Gastroesophageal sphincter (tissue), 4 donors: ENCODE measurements around the gene ST8SIA5. TPM values are rescaled to one million over a fixed set of nuclear protein-coding genes. Genes with fewer than 3 reads are reported as not detected.

ENCODE experiments used
- ATAC-seq: fragments of 150-250 bp; one replicate; pipeline ENCODE4 v1.9.1; 2016; ENCODE audit warnings: mild to moderate bottlenecking, moderate library complexity
- H3K27ac ChIP-seq, 4 donors: fragments of 200-600 bp; sonication (generic) in 3 of 4; 1 replicate in 3 of 4; 2 replicates in 1 of 4; pipeline ENCODE4 v1.5.1; 2016 to 2019
- H3K27me3 ChIP-seq: fragments of 200-600 bp; sonication (generic); one replicate; pipeline ENCODE4 v1.5.1; 2019
- H3K36me3 ChIP-seq, 2 donors: fragments of 200-600 bp; sonication (generic); one replicate each; pipeline ENCODE4 v1.5.1; 2019; ENCODE audit warnings: control low read depth in 1 of 2
- H3K4me1 ChIP-seq, 3 donors: fragments of 200-600 bp; sonication (generic); 1 replicate in 2 of 3; 2 replicates in 1 of 3; pipeline ENCODE4 v1.5.1; 2016 to 2019; ENCODE audit warnings: control low read depth in 2 of 3
- H3K4me3 ChIP-seq, 2 donors: fragments of 200-600 bp; sonication (generic); one replicate each; pipeline ENCODE4 v1.5.1; 2019; ENCODE audit warnings: mild to moderate bottlenecking in 1 of 2, moderate library complexity in 1 of 2
- H3K9me3 ChIP-seq, 3 donors: fragments of 200-600 bp; sonication (generic); one replicate each; pipeline ENCODE4 v1.5.1; 2017 to 2019; ENCODE audit warnings: control low read depth in 2 of 3
- EP300 ChIP-seq: sonication (generic); formaldehyde crosslinking; IDR thresholded peaks from one replicate; pipeline ENCODE4 v1.6.1; 2017; ENCODE audit warnings: antibody characterized with exemption, mild to moderate bottlenecking
- POLR2A ChIP-seq, 2 donors: fragments of 450-650 bp; IDR thresholded peaks; one replicate each; pipeline ENCODE4 v1.6.1; 2017; ENCODE audit warnings: antibody characterized with exemption in 2 of 2, mild to moderate bottlenecking in 2 of 2, moderate library complexity in 1 of 2
- POLR2AphosphoS5 ChIP-seq: sonication (generic); formaldehyde crosslinking; IDR thresholded peaks from one replicate; pipeline ENCODE4 v1.6.1; 2017; ENCODE audit warnings: antibody characterized with exemption
- WGBS, 2 donors: methylation state at CpG; one replicate each; pipeline ENCODE4 v1.1.5; 2018; ENCODE audit warnings: low coverage in 1 of 2; 5-methylcytosine and 5-hydroxymethylcytosine counted together
- total RNA-seq, 4 donors: library from RNA; depleted of rRNA; stranded (reverse); fragments of >200 nt; gene quantifications; one replicate each; pipeline ENCODE4 v1.1.0, GENCODE V29; 2016
- TF ChIP-seq, protein P1 (sequence below), 4 experiments: fragments of 200-600 bp in 2 of 4; fragments of 450-650 bp in 2 of 4; sonication (generic) in 1 of 4; IDR thresholded peaks; one replicate each; pipeline ENCODE4 v1.5.1; 2017 to 2019; ENCODE audit warnings: antibody characterized with exemption in 4 of 4, mild to moderate bottlenecking in 2 of 4, moderate library complexity in 2 of 4

ST8SIA5 gene
- total RNA-seq, 4 donors from 2014 or later, result 0.08 to 0.27 TPM; not detected in 2

- WGBS, 2 donors, result 89 to 100% methylated on average over 1 to 4 of the region's 6 CpGs
- no peak for ATAC-seq
- Histone ChIP-seq H3K4me1 (no peaks in the 10 kb centered on the region), H3K36me3 (no peaks in the 10 kb centered on the region), H3K27me3 (no peaks in the 10 kb centered on the region), H3K9me3 (no peaks in the 10 kb centered on the region), H3K27ac (no peak overlapping the region), H3K4me3 (no peak overlapping the region)
- TF ChIP-seq POLR2A (IDR thresholded peaks at IDR 0.05), result no peak
Measured at GRCh38 chr18:46702471-46702870, 54.4 kb downstream of the ST8SIA5 start.

- Histone ChIP-seq H3K4me3 (no peak overlapping the region), H3K4me1 (no peaks in the 10 kb centered on the region), H3K36me3 (no peaks in the 10 kb centered on the region), H3K27ac (no peak overlapping the region), H3K27me3 (no peaks in the 10 kb centered on the region), H3K9me3 (no peaks in the 10 kb centered on the region)
- ATAC-seq, result no peak
- TF ChIP-seq POLR2A (IDR thresholded peaks at IDR 0.05) (no peak), POLR2AphosphoS5 (no peak), EP300 (no peak)
- TF ChIP-seq, protein P1, sequence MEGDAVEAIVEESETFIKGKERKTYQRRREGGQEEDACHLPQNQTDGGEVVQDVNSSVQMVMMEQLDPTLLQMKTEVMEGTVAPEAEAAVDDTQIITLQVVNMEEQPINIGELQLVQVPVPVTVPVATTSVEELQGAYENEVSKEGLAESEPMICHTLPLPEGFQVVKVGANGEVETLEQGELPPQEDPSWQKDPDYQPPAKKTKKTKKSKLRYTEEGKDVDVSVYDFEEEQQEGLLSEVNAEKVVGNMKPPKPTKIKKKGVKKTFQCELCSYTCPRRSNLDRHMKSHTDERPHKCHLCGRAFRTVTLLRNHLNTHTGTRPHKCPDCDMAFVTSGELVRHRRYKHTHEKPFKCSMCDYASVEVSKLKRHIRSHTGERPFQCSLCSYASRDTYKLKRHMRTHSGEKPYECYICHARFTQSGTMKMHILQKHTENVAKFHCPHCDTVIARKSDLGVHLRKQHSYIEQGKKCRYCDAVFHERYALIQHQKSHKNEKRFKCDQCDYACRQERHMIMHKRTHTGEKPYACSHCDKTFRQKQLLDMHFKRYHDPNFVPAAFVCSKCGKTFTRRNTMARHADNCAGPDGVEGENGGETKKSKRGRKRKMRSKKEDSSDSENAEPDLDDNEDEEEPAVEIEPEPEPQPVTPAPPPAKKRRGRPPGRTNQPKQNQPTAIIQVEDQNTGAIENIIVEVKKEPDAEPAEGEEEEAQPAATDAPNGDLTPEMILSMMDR (IDR thresholded peaks at IDR 0.05), result no peak
- WGBS, 2 donors, result 29 to 33% methylated on average over 1 to 2 of the region's 5 CpGs
Measured at GRCh38 chr18:46700066-46700824, 56.6 kb downstream of the ST8SIA5 start.

DNA sequence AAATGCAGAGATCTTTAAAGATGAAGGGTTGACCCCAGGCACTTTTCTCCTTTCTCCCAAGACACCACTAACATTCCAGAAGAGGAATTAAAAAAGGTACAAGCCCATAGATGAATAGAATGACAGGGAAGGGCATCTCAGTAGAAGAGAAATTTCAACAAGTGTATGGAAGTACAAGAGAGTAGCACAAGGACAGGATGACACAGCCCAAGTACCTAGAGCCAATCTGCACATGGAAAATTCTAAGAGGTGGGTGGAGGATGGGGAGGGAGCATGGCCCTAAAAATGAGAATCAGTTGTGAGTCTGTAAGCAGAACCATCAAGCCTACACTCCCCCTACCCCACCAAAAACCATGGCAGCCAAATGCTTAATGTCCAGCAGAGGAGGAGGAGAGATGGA is 60.2 kb downstream of the ST8SIA5 start:
- no peak for TF ChIP-seq POLR2A (IDR thresholded peaks at IDR 0.05)
- no peak for TF ChIP-seq POLR2AphosphoS5
- TF ChIP-seq EP300, result no peak
- TF ChIP-seq, protein P1 (IDR thresholded peaks at IDR 0.05), result no peak
- Histone ChIP-seq H3K4me3 (no peak overlapping the region), H3K4me1 (no peaks in the 10 kb centered on the region), H3K27me3 (no peaks in the 10 kb centered on the region), H3K9me3 (no peaks in the 10 kb centered on the region), H3K36me3 (no peaks in the 10 kb centered on the region), H3K27ac (no peak overlapping the region)
- ATAC-seq, result no peak

DNA sequence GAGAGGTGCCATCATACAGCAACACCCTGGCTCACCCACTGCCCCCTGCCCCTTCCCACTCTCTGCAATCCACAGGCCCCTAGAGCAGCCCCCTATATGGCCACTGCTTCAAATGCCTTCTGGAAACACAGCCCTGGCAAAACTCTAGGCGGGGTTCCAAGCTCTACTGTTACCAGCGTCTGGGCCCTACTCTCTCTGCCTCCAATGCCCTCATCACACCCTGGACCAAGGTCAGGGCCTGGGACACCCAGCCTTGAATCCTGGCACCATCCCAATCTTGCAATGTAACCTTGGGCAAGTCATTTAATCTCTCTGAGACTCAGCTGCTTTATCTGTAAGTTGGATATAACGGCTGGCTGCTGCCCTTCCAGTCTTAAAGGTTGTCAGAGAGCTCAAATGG is 60.6 kb downstream of the ST8SIA5 start:
- WGBS, 2 donors, result 74 to 86% methylated on average over 1 to 2 of the region's 3 CpGs
- Histone ChIP-seq H3K36me3 (no peaks in the 10 kb centered on the region), H3K9me3 (no peaks in the 10 kb centered on the region), H3K4me3 (no peak overlapping the region), H3K27me3 (no peaks in the 10 kb centered on the region), H3K27ac (no peak overlapping the region), H3K4me1 (no peaks in the 10 kb centered on the region)
- no peak for ATAC-seq
- no peak for TF ChIP-seq POLR2A (IDR thresholded peaks at IDR 0.05)
- TF ChIP-seq, protein P1 (IDR thresholded peaks at IDR 0.05), result no peak
- TF ChIP-seq POLR2AphosphoS5, result no peak
- TF ChIP-seq EP300, result no peak

- no peak for ATAC-seq
- WGBS, 2 donors, result 70 to 77% methylated on average over 2 of the region's 2 CpGs
Measured at GRCh38 chr18:46693996-46694395, 62.9 kb downstream of the ST8SIA5 start.

More at GRCh38 chr18:46693996-46694395, 62.9 kb downstream of the ST8SIA5 start:
- Histone ChIP-seq H3K4me3 (no peak overlapping the region), H3K9me3 (no peaks in the 10 kb centered on the region), H3K27ac (no peak overlapping the region), H3K27me3 (no peaks in the 10 kb centered on the region), H3K4me1 (no peaks in the 10 kb centered on the region), H3K36me3 (no peaks in the 10 kb centered on the region)
- TF ChIP-seq, protein P1 (IDR thresholded peaks at IDR 0.05), result no peak
- TF ChIP-seq POLR2A (IDR thresholded peaks at IDR 0.05) (no peak), EP300 (no peak), POLR2AphosphoS5 (no peak)
